NK-92 treated with Interleukin-12 subunit alpha and Interleukin-12 subunit beta, amount 100 ng/mL, for 24 hours (cell line): Measurements from ENCODE around the gene MINK1.
"Not testable (repeated sequence)": the region's sequence is repeated elsewhere in the genome, so short reads cannot be mapped to it uniquely, and the experiment has no call there.

ENCODE experiments used
- DNase-seq: peaks from one replicate; lab custom pipeline; 2025; lab: John Stamatoyannopoulos, UW

Gene MINK1

GRCh38 chr17:4899341-4900230 is 66.4 kb downstream of the MINK1 start, which contains the start of gene C17orf107:
TSS of gene C17orf107 (plus strand) at chr17:4899536. CDS start at chr17:4899763, 227 bp downstream.
- DNase-seq, result no peak

DNA sequence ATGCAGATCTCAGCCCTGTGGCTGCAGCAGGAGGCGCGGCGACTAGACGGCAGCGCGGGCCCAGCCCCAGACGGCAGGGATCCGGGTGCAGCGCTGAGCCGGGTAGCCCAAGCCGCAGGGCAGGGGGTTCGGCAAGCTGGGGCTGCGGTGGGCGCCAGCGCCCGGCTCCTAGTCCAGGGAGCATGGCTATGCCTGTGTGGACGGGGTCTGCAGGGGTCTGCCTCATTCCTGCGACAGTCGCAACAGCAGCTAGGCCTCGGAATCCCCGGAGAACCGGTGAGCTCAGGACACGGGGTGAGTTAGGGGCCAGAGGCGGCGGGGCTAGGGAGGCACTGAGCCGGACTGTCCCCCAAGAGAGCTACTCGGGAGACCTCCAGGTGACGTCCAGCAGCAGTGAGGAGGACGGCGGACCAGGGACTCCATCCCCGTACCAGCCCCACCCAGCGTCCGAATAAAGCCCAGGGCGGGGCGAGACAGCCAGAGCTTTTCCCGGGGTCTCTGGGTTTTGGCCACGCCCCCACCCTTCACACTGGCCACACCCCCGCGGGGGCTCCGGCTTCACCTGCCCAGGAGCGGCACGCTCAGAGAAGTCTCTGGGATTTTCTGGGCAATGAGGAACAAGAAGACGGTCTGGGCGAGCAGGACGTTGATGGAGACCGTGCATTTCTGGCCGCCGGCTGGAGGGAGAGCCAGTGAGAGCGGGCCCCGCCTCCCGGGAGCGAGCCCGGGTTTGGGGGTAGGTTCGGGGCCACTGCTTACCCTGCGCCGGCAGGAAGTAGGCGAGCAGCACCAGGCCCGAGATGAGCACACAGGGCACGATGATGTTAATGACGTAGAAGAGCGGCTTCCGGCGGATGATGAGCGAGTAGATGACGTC is 67.3 kb downstream of the MINK1 start:
- DNase-seq, result no peak

DNA sequence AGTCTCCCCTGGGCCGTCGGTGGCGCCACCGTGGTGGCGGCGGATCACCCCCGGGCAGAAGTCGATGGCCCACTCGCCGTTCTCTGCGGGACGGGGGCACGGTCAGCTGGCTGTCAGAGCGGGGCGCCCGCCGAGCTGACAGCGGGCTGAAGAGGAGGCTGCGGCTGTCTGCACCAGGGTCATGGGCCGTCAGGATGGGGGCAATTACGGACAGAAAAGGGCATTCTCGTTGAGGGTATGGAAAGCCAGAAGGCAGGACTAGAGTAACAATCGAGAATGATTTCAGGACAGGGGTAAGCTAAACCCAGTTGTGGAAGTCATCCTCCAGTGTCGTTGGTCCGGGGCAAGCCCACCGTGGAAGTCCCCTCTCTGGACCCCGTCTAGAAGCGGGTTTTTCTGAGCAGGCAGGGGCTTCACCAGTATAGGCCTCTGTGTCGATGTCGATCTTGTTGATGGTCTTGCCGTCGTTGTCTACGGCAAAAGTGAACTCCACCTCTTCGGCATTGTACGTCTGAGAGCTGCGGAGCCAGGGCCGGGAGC is 68.0 kb downstream of the MINK1 start:
- DNase-seq, result no peak

DNA sequence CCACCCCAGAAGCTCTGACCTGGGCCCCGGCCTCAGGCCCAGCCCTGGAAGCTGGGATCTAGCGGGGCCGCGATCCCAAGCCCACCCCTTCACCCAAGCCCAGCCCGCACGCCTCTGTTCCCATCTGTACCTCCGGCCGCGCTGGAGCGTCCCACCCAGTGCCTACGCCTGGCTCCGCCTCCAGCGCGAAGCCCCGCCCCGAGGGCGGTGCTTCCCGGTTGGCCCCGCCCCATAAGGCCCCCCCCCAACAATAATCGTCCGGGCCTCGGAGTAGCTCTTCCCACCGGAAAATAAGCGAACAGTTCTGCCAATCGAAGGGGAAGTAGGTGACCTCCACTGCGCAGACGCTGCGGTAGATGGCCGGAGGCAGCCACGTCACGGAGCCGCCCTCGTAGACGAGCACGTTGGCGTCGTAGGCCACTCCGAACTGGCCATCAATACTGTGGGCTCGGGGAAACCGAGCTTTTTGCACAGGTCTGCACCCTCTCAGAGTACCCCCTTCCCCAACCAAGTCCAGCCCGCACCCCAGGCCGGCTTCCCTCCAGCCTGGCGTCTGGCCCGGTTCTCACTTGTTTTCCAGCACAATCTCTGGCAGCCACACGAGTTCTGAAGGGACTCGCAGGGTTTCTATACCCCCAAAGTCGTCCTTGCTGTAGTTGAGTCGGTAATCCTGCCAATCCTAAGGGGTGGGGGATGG is 68.7 kb downstream of the MINK1 start:
- DNase-seq, result no peak

- no peak for DNase-seq
Measured at GRCh38 chr17:4902540-4902939, 69.4 kb downstream of the MINK1 start.

DNA sequence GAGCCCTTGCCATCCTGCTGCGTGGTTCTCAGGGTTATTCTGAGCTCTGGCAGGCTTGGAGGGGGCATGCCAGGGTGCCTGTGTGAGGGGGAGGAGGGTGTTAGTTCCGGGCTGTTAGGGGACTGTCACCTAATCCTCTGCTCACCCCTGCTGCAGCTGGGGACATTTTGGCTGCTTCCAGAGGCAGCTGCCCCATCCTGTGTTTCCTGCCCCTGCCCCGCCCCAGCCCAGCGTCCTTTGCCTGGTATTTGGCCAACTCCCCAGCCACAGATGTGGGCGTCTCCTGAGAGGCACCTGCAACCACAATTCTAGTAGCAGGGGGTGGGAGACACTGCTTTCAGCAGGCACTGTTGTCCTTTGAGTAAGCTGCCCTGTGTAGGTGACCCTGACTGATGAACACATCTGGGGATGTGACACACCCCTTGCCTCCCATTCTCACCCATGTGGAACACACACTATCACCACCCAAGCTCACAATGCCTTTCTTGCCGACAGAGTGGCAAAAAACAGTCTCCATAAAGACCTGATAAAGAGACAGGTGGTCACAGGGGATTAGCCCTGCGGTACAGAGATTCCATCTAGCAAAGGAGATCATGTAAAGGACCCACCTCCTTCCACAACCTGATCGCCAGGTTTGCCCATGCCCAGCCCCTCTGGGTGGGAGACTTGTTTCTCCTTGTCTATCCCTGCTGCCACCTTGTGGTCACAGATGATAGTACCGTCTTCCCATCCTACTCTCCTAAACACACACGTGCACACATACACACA is 70.1 kb downstream of the MINK1 start, which contains the start of gene CHRNE:
Gene CHRNE (minus strand): TSS at position 48 of the 768 bp plus-strand sequence. CDS start 35 bp downstream, at position 13.
- DNase-seq, result peak; percentile 30

- not testable (repeated sequence) for DNase-seq
Measured at GRCh38 chr17:4906642-4907041, 73.5 kb downstream of the MINK1 start.

GRCh38 chr17:4908301-4908700 is 75.2 kb downstream of the MINK1 start:
- no peak for DNase-seq

GRCh38 chr17:4908711-4909496 is 75.8 kb downstream of the MINK1 start:
- no peak for DNase-seq

- DNase-seq, result no peak
Measured at GRCh38 chr17:4913994-4914393, 80.9 kb downstream of the MINK1 start.

DNA sequence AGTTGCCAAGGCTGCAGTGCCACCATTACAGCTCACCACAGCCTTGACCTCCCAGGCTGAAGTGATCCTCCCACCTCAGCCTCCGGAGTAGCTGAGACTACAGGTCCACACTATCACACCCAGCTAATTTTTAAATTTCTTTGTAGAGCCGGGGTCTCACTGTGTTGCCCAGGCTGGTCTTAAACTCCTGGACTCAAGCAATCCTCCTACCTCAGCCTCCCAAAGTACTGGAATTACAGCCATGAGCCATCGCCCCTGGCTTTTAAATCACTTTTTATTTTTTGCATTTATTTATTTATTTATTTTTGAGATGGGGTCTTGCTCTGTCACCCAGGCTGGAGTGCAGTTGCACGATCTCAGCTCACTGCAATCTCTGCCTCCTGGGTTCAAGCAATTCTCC is 81.4 kb downstream of the MINK1 start:
- DNase-seq, result not testable (repeated sequence)

DNA sequence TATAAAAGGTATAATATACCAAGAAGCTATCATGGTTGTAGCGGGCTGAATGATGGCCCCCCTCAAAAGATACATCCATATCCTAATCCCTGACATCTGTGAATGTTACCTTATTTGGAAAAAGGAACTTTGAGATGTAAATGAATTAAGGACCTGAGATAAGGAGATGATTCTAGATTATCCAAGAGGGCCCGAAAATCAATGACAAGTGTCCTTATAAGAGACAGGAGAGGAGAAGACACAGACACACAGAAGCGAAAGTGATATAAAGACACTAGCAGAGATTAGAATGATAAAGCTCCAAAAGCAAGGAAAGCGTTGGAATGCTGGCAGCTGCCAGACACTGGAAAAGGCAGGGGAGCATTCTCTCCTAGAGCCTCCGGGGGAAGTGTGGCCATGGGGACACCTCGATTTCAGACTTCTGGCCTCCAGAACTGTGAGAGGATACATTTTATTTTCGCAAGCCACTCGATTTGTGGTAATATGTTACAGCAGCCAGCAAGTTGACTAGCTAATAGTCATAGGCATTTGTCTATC is 86.4 kb downstream of the MINK1 start:
- no peak for DNase-seq

DNA sequence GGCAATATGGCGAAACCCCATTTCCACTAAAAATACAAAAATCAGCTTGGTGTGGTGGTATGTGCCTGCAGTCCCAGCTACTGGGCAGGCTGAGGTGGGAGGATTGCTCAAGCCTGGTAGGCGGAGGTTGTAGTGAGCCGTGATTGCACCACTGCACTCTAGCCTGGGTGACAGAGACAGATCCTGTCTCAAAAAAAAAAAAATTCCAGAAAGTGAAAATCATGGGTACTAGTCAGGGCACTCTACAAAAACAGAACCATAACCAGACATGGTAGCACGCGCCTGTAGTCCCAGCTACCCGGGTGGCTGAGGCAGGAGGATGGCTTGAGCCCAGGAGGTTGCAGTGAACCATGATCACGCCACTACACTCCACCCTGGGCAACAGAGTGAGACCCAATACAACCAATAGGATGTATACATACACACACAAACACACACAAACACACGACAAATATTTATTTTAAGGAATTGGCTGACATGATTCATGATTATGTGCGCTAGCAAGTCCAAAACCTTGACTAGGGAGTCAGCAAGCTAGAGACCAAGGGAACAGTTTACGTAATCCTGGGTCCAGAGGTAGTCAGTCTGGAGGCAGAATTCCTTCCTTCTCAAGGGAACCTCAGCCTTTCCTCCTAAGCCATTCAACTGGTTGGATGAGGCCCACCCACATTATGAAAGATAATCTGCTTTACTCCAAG is 87.4 kb downstream of the MINK1 start:
- no peak for DNase-seq

GRCh38 chr17:4921320-4921719 is 88.2 kb downstream of the MINK1 start:
- no peak for DNase-seq

DNA sequence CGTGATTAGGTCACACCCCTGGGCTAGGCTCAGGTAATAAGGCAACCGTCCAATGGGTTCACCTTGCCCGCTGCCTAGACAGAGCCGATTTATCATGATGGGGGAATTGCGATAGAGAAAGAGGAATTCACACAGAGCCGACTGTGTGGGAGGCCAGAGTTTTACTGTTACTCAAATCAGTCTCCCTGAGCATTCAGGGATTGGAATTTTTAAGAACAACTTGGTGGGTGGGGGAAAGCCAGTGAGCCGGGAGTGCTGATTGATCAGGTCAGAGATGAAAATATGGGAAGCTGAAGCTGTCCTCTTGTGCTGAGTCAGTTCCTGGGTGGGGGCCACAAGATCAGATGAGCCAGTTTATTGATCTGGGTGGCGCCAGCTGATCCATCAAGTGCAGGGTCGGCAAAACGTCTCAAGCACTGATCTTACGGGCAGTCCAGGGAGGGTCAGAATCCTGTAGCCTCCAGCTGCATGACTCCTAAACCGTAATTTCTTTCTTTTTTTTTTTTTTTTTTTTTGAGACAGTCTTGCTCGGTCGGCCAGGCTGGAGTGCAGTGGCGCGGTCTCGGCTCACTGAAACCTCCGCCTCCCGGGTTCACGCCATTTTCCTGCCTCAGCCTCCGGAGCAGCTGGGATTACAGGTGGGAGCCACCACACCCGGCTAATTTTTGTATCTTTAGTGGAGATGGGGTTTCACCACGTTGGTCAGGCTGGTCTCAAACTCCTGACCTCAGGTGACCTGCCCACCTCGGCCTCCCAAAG is 93.6 kb downstream of the MINK1 start:
- not testable (repeated sequence) for DNase-seq

GRCh38 chr17:4928881-4929280 is 95.7 kb downstream of the MINK1 start:
- no peak for DNase-seq

- DNase-seq, result no peak
Measured at GRCh38 chr17:4931963-4932362, 98.8 kb downstream of the MINK1 start, which contains the start of gene GP1BA. TSS of gene GP1BA (plus strand) at chr17:4932277. CDS start at chr17:4932605, 328 bp downstream.

GRCh38 chr17:4932756-4933155 is 99.6 kb downstream of the MINK1 start:
- no peak for DNase-seq
